Tibial artery (tissue), 4 donors: ENCODE results near the gene ABCG1.

ENCODE experiments used
- DNase-seq, 2 donors: peaks; one replicate each; pipeline ENCODE4 v3.0.0-alpha.2; 2019
- H3K27ac ChIP-seq, 2 donors: fragments of 200-600 bp; sonication (generic) in 1 of 2; 1 replicate in 1 of 2; 2 replicates in 1 of 2; pipeline ENCODE4 v1.5.1; 2018 to 2019; ENCODE audit warnings: mild to moderate bottlenecking in 1 of 2
- H3K27me3 ChIP-seq, 2 donors: fragments of 200-600 bp; sonication (generic) in 1 of 2; one replicate each; pipeline versions ENCODE4 v1.5.1 to v1.6.0; 2016 to 2019
- H3K36me3 ChIP-seq, 3 donors: fragments of 200-600 bp; sonication (generic) in 2 of 3; one replicate each; pipeline ENCODE4 v1.5.1; 2016 to 2019; ENCODE audit warnings: mild to moderate bottlenecking in 2 of 3
- H3K4me1 ChIP-seq, 4 donors: fragments of 200-600 bp; sonication (generic) in 2 of 4; 1 replicate in 3 of 4; 2 replicates in 1 of 4; pipeline ENCODE4 v1.5.1; 2016 to 2019
- H3K4me3 ChIP-seq, 2 donors: fragments of 200-600 bp; sonication (generic) in 1 of 2; 1 replicate in 1 of 2; 2 replicates in 1 of 2; pipeline ENCODE4 v1.5.1; 2018 to 2019; ENCODE audit warnings: mild to moderate bottlenecking in 2 of 2
- H3K9me3 ChIP-seq, 3 donors: fragments of 200-600 bp; sonication (generic) in 1 of 3; one replicate each; pipeline ENCODE4 v1.5.1; 2016 to 2019
- CTCF ChIP-seq, 2 experiments: fragments of 200-600 bp in 1 of 2; fragments of 450-650 bp in 1 of 2; IDR thresholded peaks; one replicate each; pipeline ENCODE4 v1.5.1; 2017 to 2019; ENCODE audit warnings: antibody characterized with exemption in 2 of 2, mild to moderate bottlenecking in 1 of 2, moderate library complexity in 1 of 2
- intact Hi-C: fragments of 100-400 bp; cut with DNase I; formaldehyde crosslinking; loops from one replicate; pipeline ENCODE4 v1.15.0; 2023; ENCODE audit warnings: low total_unique reads

ABCG1 gene

GRCh38 chr21:42239556-42239955 lies 20.6 kb downstream of the ABCG1 start:
- peaks cover 0 to 24% (median 12%) of the 10 kb centered on the region in 4 donors for H3K4me1 ChIP-seq
- H3K27me3 ChIP-seq = peaks cover 0 to 4% of the 10 kb centered on the region in 2 donors
- TF ChIP-seq CTCF (IDR thresholded peaks at IDR 0.05) = no peak
- no peak overlapping the region for H3K4me3 ChIP-seq
- intact Hi-C loops = no loop called here
- H3K27ac ChIP-seq = no peak overlapping the region
- H3K9me3 ChIP-seq = no peaks in the 10 kb centered on the region
- no peak for DNase-seq
- no peaks in the 10 kb centered on the region for H3K36me3 ChIP-seq

GRCh38 chr21:42239973-42240372 lies 21.0 kb downstream of the ABCG1 start:
- no peak for DNase-seq
- Histone ChIP-seq H3K36me3 (no peaks in the 10 kb centered on the region), H3K27me3 (peaks cover 0 to 8% of the 10 kb centered on the region in 2 donors), H3K9me3 (no peaks in the 10 kb centered on the region), H3K27ac (no peak overlapping the region), H3K4me3 (no peak overlapping the region), H3K4me1 (peaks cover 0 to 21% (median 10%) of the 10 kb centered on the region in 4 donors)
- no peak for TF ChIP-seq CTCF (IDR thresholded peaks at IDR 0.05)
- intact Hi-C loops = no loop called here

- no peak for TF ChIP-seq CTCF (IDR thresholded peaks at IDR 0.05)
- intact Hi-C loops = no loop called here
- Histone ChIP-seq H3K9me3 (no peaks in the 10 kb centered on the region), H3K27ac (no peak overlapping the region), H3K36me3 (no peaks in the 10 kb centered on the region), H3K4me1 (peaks cover 0 to 5% (median 0%) of the 10 kb centered on the region in 4 donors), H3K4me3 (no peak overlapping the region), H3K27me3 (peaks cover 0 to 17% of the 10 kb centered on the region in 2 donors)
- DNase-seq = no peak
Measured at GRCh38 chr21:42242611-42243010, 23.7 kb downstream of the ABCG1 start.

- no peak overlapping the region for H3K27ac ChIP-seq
- no peaks in the 10 kb centered on the region for H3K9me3 ChIP-seq
- DNase-seq = no peak
- intact Hi-C loops = no loop called here
- H3K36me3 ChIP-seq = no peaks in the 10 kb centered on the region
- H3K4me3 ChIP-seq = no peak overlapping the region
- H3K4me1 ChIP-seq = peaks cover 0 to 5% (median 0%) of the 10 kb centered on the region in 4 donors
- peaks cover 0 to 17% of the 10 kb centered on the region in 2 donors for H3K27me3 ChIP-seq
- no peak for TF ChIP-seq CTCF (IDR thresholded peaks at IDR 0.05)
Measured at GRCh38 chr21:42243026-42243425, 24.1 kb downstream of the ABCG1 start.

GRCh38 chr21:42245331-42246193 lies 26.6 kb downstream of the ABCG1 start:
- Histone ChIP-seq H3K4me3 (no peak overlapping the region), H3K4me1 (peaks cover 0 to 5% (median 0%) of the 10 kb centered on the region in 4 donors), H3K27me3 (peaks cover 0 to 24% of the 10 kb centered on the region in 2 donors), H3K36me3 (no peaks in the 10 kb centered on the region), H3K9me3 (no peaks in the 10 kb centered on the region), H3K27ac (no peak overlapping the region)
- no peak for TF ChIP-seq CTCF (IDR thresholded peaks at IDR 0.05)
- intact Hi-C loops = no loop called here
- DNase-seq = no peak
